K562 (cell line): Measurements from ENCODE around the gene ZNF433. TPM values are rescaled to one million over a fixed set of nuclear protein-coding genes. Genes with fewer than 3 reads are reported as not detected.

Experiments
- RBFOX2 ChIP-seq: fragments of 200-400 bp; formaldehyde crosslinking; IDR thresholded peaks from 2 replicates; pipeline ENCODE4 v1.6.1; 2017; ENCODE audit warnings: low read depth, mild to moderate bottlenecking, low read length, moderate library complexity
- ZNF347 ChIP-seq: fragments of 450-650 bp; formaldehyde crosslinking; IDR thresholded peaks from 2 replicates; pipeline ENCODE4 v1.4.0; 2020; ENCODE audit warnings: low read depth, mild to moderate bottlenecking, moderate library complexity
- polyA plus RNA-seq, 8 experiments: library from polyadenylated mRNA; depleted of rRNA in 4 of 8; stranded (reverse) in 5 of 8; unstranded in 3 of 8; fragments of >200 nt; fragmentation: Nextera tagmentation in 2 of 8; fragmentation: Illumina TruSeq in 1 of 8; extraction: Ambion mirVana in 2 of 8; extraction: Trizol in 1 of 8; gene quantifications; 2 replicates each; pipeline versions ENCODE4 v1.2.1 to v1.2.3, GENCODE V29; 2011 to 2014; ENCODE audit warnings: inconsistent platforms in 1 of 8, missing spikeins in 1 of 8
- total RNA-seq, 7 experiments: library from RNA; depleted of rRNA in 6 of 7; stranded (reverse); fragments of >200 nt in 6 of 7; fragmentation: Illumina TruSeq in 2 of 7; extraction: Trizol in 2 of 7; gene quantifications; 2 replicates each; pipeline versions ENCODE4 v1.2.1 to v1.2.3, GENCODE V29; 2011 to 2021; ENCODE audit warnings: low replicate concordance in 1 of 7
- TF ChIP-seq, protein P1 (sequence below): fragments of 450-650 bp; conservative IDR thresholded peaks from 2 replicates; pipeline ENCODE4 v1.6.1; 2016; ENCODE audit warnings: missing genetic modification characterization, low read depth, mild to moderate bottlenecking, control low read depth, missing compliant biosample characterization
- TF ChIP-seq, protein P2 (sequence below): fragments of 250-450 bp; sonication (Bioruptor Pico); IDR thresholded peaks from 2 replicates; pipeline ENCODE4 v1.4.0; 2020; ENCODE audit warnings: mild to moderate bottlenecking, moderate library complexity, borderline replicate concordance
- TF ChIP-seq, protein P3 (sequence below), 2 experiments: fragments of 450-650 bp; IDR thresholded peaks; 2 replicates each; pipeline ENCODE4 v1.6.1; 2016

Gene ZNF433
- total and polyA plus RNA-seq, 9 of the 15 experiments (the other 6 are each of a cell fraction or from before 2014, with no cell fraction given) = 2.0 to 4.1 (median 2.9) TPM

DNA sequence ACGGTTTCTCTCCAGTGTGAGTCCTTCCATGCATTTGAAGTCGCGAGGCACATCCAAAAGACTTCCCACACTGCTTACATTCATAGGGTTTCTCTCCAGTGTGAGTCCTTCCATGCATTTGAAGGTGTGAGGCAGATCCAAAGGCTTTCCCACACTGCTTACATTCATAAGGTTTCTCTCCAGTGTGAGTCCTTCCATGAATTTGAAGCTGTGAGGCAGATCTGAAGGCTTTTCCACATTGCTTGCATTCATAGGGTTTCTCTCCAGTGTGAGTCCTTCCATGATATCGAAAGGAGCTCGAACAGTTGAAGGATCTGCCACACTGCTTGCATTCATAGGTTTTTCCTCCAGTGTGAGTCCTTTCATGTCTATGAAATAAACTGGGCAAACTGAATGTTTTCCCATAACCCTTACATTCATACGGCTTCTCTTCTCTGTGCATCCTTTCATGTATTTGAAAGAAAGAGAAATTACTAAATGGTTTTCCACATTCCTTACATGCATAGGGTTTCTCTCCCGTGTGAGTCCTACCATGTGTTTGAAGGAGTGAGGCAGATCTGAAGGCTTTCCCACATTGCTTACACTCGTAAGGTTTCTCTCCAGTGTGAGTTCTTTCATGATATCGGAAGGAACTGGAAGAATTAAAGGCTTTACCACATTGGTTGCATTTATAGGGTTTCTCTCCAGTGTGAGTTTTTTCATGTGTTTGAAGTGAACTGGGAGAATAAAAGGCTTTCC, 20.3 kb downstream of the ZNF433 start (continued):
- TF ChIP-seq, protein P1, sequence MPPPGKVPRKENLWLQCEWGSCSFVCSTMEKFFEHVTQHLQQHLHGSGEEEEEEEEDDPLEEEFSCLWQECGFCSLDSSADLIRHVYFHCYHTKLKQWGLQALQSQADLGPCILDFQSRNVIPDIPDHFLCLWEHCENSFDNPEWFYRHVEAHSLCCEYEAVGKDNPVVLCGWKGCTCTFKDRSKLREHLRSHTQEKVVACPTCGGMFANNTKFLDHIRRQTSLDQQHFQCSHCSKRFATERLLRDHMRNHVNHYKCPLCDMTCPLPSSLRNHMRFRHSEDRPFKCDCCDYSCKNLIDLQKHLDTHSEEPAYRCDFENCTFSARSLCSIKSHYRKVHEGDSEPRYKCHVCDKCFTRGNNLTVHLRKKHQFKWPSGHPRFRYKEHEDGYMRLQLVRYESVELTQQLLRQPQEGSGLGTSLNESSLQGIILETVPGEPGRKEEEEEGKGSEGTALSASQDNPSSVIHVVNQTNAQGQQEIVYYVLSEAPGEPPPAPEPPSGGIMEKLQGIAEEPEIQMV (tag) = no peak
- no peak for TF ChIP-seq RBFOX2
- TF ChIP-seq, protein P2, sequence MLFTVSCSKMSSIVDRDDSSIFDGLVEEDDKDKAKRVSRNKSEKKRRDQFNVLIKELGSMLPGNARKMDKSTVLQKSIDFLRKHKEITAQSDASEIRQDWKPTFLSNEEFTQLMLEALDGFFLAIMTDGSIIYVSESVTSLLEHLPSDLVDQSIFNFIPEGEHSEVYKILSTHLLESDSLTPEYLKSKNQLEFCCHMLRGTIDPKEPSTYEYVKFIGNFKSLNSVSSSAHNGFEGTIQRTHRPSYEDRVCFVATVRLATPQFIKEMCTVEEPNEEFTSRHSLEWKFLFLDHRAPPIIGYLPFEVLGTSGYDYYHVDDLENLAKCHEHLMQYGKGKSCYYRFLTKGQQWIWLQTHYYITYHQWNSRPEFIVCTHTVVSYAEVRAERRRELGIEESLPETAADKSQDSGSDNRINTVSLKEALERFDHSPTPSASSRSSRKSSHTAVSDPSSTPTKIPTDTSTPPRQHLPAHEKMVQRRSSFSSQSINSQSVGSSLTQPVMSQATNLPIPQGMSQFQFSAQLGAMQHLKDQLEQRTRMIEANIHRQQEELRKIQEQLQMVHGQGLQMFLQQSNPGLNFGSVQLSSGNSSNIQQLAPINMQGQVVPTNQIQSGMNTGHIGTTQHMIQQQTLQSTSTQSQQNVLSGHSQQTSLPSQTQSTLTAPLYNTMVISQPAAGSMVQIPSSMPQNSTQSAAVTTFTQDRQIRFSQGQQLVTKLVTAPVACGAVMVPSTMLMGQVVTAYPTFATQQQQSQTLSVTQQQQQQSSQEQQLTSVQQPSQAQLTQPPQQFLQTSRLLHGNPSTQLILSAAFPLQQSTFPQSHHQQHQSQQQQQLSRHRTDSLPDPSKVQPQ (CRISPR knock-in tag) = no peak
- no peak for TF ChIP-seq ZNF347
- TF ChIP-seq, protein P3, sequence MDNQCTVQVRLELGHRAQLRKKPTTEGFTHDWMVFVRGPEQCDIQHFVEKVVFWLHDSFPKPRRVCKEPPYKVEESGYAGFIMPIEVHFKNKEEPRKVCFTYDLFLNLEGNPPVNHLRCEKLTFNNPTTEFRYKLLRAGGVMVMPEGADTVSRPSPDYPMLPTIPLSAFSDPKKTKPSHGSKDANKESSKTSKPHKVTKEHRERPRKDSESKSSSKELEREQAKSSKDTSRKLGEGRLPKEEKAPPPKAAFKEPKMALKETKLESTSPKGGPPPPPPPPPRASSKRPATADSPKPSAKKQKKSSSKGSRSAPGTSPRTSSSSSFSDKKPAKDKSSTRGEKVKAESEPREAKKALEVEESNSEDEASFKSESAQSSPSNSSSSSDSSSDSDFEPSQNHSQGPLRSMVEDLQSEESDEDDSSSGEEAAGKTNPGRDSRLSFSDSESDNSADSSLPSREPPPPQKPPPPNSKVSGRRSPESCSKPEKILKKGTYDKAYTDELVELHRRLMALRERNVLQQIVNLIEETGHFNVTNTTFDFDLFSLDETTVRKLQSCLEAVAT (IDR thresholded peaks at IDR 0.05) = no peak
